BLaER1 treated with 17β-estradiol and CSF1 and Interleukin-3, amounts not matched to agents 10 nM and 100 nM (cell line): Measurements from ENCODE around the gene GJC2.

ENCODE experiments used
- H3K27ac ChIP-seq, 11 experiments: shearing (Covaris generic); formaldehyde crosslinking; 2 replicates each; pipeline ENCODE4 v1.8.1; 2022
- H3K27me3 ChIP-seq, 11 experiments: shearing (Covaris generic); formaldehyde crosslinking; 2 replicates each; pipeline ENCODE4 v1.8.1; 2022
- H3K36me3 ChIP-seq, 11 experiments: shearing (Covaris generic); formaldehyde crosslinking; 2 replicates each; pipeline ENCODE4 v1.8.1; 2022
- H3K4me1 ChIP-seq, 10 experiments: shearing (Covaris generic); formaldehyde crosslinking; 2 replicates each; pipeline ENCODE4 v1.8.1; 2022
- H3K4me2 ChIP-seq, 11 experiments: shearing (Covaris generic); formaldehyde crosslinking; 2 replicates each; pipeline ENCODE4 v1.8.1; 2022
- H3K4me3 ChIP-seq, 10 experiments: shearing (Covaris generic); formaldehyde crosslinking; 2 replicates each; pipeline ENCODE4 v1.8.1; 2022
- H3K9ac ChIP-seq, 11 experiments: shearing (Covaris generic); formaldehyde crosslinking; 2 replicates each; pipeline ENCODE4 v1.8.1; 2022
- H3K9me3 ChIP-seq, 11 experiments: shearing (Covaris generic); formaldehyde crosslinking; replicated peaks in 1 of 11; 2 replicates each; pipeline ENCODE4 v1.8.1; 2022
- H4K20me1 ChIP-seq, 11 experiments: shearing (Covaris generic); formaldehyde crosslinking; 2 replicates each; pipeline ENCODE4 v1.8.1; 2022
- Cebpa-rat ChIP-seq, 11 experiments: shearing (Covaris generic); IDR thresholded peaks; 2 replicates each; pipeline ENCODE4 v1.8.1; 2022

The GJC2 gene

GRCh38 chr1:228161362-228161761, 11.6 kb downstream of the GJC2 start:
- Histone ChIP-seq H3K4me2 (peak overlapping the region in 6 of 11 experiments; percentile 72 to 93 (median 76); a peak in 8 of 22 replicates), H3K4me3 (no peak overlapping the region), H3K27ac (0 out of 22 replicates have a peak overlapping the region, but pooled peaks of 1 of the 11 experiments have one; percentile 62), H3K9me3 (no peaks in the 10 kb centered on the region), H3K36me3 (no peaks in the 10 kb centered on the region), H3K27me3 (no peaks in the 10 kb centered on the region), H3K9ac (peak overlapping the region in 2 of 11 experiments; percentile 10 to 31; a peak in 1 of 22 replicates), H3K4me1 (peaks cover 48 to 60% (median 51%) of the 10 kb centered on the region in 10 experiments), H4K20me1 (peaks cover 0 to 12% (median 0%) of the 10 kb centered on the region in 11 experiments; a peak in 6 of 22 replicates)
- no peak for TF ChIP-seq Cebpa-rat (IDR thresholded peaks at IDR 0.05)

GRCh38 chr1:228161866-228162265, 12.1 kb downstream of the GJC2 start:
- H4K20me1 ChIP-seq: peaks cover 0 to 12% (median 0%) of the 10 kb centered on the region in 11 experiments; a peak in 7 of 22 replicates
- no peaks in the 10 kb centered on the region for H3K27me3 ChIP-seq
- no peaks in the 10 kb centered on the region for H3K9me3 ChIP-seq
- H3K4me2 ChIP-seq: peak overlapping the region; percentile 57 to 93 (median 73)
- peak overlapping the region in 9 of 11 experiments; percentile 42 to 100 (median 52); a peak in 14 of 22 replicates for H3K27ac ChIP-seq
- H3K4me1 ChIP-seq: peaks cover 48 to 60% (median 51%) of the 10 kb centered on the region in 10 experiments
- no peak for TF ChIP-seq Cebpa-rat (IDR thresholded peaks at IDR 0.05)
- H3K9ac ChIP-seq: peak overlapping the region in 9 of 11 experiments; percentile 15 to 65 (median 40); a peak in 13 of 22 replicates
- no peak overlapping the region for H3K4me3 ChIP-seq
- no peaks in the 10 kb centered on the region for H3K36me3 ChIP-seq

GRCh38 chr1:228162286-228163006, 12.7 kb downstream of the GJC2 start:
- no peaks in the 10 kb centered on the region for H3K36me3 ChIP-seq
- peak overlapping the region; percentile 57 to 93 (median 73) for H3K4me2 ChIP-seq
- peaks cover 45 to 58% (median 51%) of the 10 kb centered on the region in 10 experiments for H3K4me1 ChIP-seq
- no peaks in the 10 kb centered on the region for H3K9me3 ChIP-seq
- H3K4me3 ChIP-seq: no peak overlapping the region
- H3K27me3 ChIP-seq: no peaks in the 10 kb centered on the region
- no peak for TF ChIP-seq Cebpa-rat (IDR thresholded peaks at IDR 0.05)
- H3K9ac ChIP-seq: peak overlapping the region; percentile 8 to 65 (median 40); a peak in 15 of 22 replicates
- peak overlapping the region; percentile 39 to 100 (median 51); a peak in 21 of 22 replicates for H3K27ac ChIP-seq
- H4K20me1 ChIP-seq: peaks cover 0 to 13% (median 0%) of the 10 kb centered on the region in 11 experiments; a peak in 6 of 22 replicates

- TF ChIP-seq Cebpa-rat (IDR thresholded peaks at IDR 0.05): no peak
- Histone ChIP-seq H3K27ac (peak overlapping the region; percentile 39 to 100 (median 51); a peak in 19 of 22 replicates), H3K27me3 (no peaks in the 10 kb centered on the region), H3K4me1 (peaks cover 45 to 58% (median 50%) of the 10 kb centered on the region in 10 experiments), H3K4me3 (no peak overlapping the region), H3K36me3 (peaks cover 0 to 7% (median 0%) of the 10 kb centered on the region in 11 experiments; a peak in 1 of 22 replicates), H3K9ac (peak overlapping the region in 9 of 11 experiments; percentile 15 to 65 (median 41); a peak in 10 of 22 replicates), H3K9me3 (no peaks in the 10 kb centered on the region), H3K4me2 (peak overlapping the region; percentile 57 to 93 (median 73)), H4K20me1 (peaks cover 0 to 20% (median 0%) of the 10 kb centered on the region in 11 experiments; a peak in 7 of 22 replicates)
These were observed 13.4 kb downstream of the GJC2 start for GRCh38 chr1:228163007-228163753.

- Histone ChIP-seq H3K4me1 (peaks cover 50 to 65% (median 58%) of the 10 kb centered on the region in 10 experiments), H3K9me3 (no peaks in the 10 kb centered on the region), H3K27ac (peak overlapping the region in 7 of 11 experiments; percentile 76 to 100 (median 98); a peak in 11 of 22 replicates), H3K9ac (peak overlapping the region in 2 of 11 experiments; percentile 84 to 96; a peak in 3 of 22 replicates), H3K27me3 (no peaks in the 10 kb centered on the region), H3K4me3 (no peak overlapping the region), H3K4me2 (peak overlapping the region; percentile 83 to 97 (median 93); a peak in 21 of 22 replicates), H4K20me1 (peaks cover 0 to 28% (median 0%) of the 10 kb centered on the region in 11 experiments; a peak in 9 of 22 replicates), H3K36me3 (peaks cover 0 to 15% (median 0%) of the 10 kb centered on the region in 11 experiments; a peak in 2 of 22 replicates)
- no peak for TF ChIP-seq Cebpa-rat (IDR thresholded peaks at IDR 0.05)
These were observed 14.2 kb downstream of the GJC2 start for GRCh38 chr1:228163776-228164519.

- Histone ChIP-seq H3K4me2 (peak overlapping the region; percentile 83 to 97 (median 93)), H3K9ac (peak overlapping the region; percentile 72 to 100 (median 84)), H3K4me3 (peak overlapping the region; percentile 52 to 71 (median 62)), H3K9me3 (no peaks in the 10 kb centered on the region), H4K20me1 (peaks cover 0 to 36% (median 0%) of the 10 kb centered on the region in 11 experiments; a peak in 9 of 22 replicates), H3K27ac (peak overlapping the region; percentile 59 to 100 (median 82); a peak in 21 of 22 replicates), H3K27me3 (no peaks in the 10 kb centered on the region), H3K36me3 (peaks cover 0 to 15% (median 0%) of the 10 kb centered on the region in 11 experiments; a peak in 2 of 22 replicates), H3K4me1 (peaks cover 58 to 74% (median 64%) of the 10 kb centered on the region in 10 experiments)
- no peak for TF ChIP-seq Cebpa-rat (IDR thresholded peaks at IDR 0.05)
These were observed 15.0 kb downstream of the GJC2 start for GRCh38 chr1:228164561-228165371.

- no peaks in the 10 kb centered on the region for H3K9me3 ChIP-seq
- peak within 1 kb of the TSS; percentile 64 to 82 (median 69) for H3K4me3 ChIP-seq
- no peaks in the 10 kb centered on the region for H3K27me3 ChIP-seq
- peak within 1 kb of the TSS; percentile 90 to 98 (median 96) for H3K4me2 ChIP-seq
- peaks cover 0 to 44% (median 4%) of the 10 kb centered on the region in 11 experiments; a peak in 10 of 22 replicates for H4K20me1 ChIP-seq
- H3K4me1 ChIP-seq: peaks cover 59 to 82% (median 65%) of the 10 kb centered on the region in 10 experiments
- H3K9ac ChIP-seq: peak within 1 kb of the TSS; percentile 96 to 100 (median 100)
- peaks cover 0 to 15% (median 0%) of the 10 kb centered on the region in 11 experiments; a peak in 4 of 22 replicates for H3K36me3 ChIP-seq
- peak within 1 kb of the TSS; percentile 98 to 100 (median 100) for H3K27ac ChIP-seq
- TF ChIP-seq Cebpa-rat (IDR thresholded peaks at IDR 0.05): no peak
These were observed 15.8 kb downstream of the GJC2 start, which contains the start of gene IBA57 for GRCh38 chr1:228165372-228166169. IBA57 (plus strand) TSS chr1:228165804; CDS start chr1:228165817, 13 bp downstream.
